HepG2 (cell line): ENCODE data around the gene MTUS2. TPM values are rescaled to one million over a fixed set of nuclear protein-coding genes. Genes with fewer than 3 reads are reported as not detected.

Experiments
- ATAC-seq: fragments of 200-7000 bp; cut with Tn5 transposase; 3 replicates; pipeline ENCODE4 v1.9.1; 2020; ENCODE audit warnings: mild to moderate bottlenecking, moderate library complexity
- BruUV-seq: library from RNA; stranded (reverse); fragments of 400-500 nt; replicated peaks from 2 replicates; lab custom pipeline; 2021; lab: Mats Ljungman, UMichigan
- CTCF ChIA-PET: fragments of 300-600 bp; formaldehyde crosslinking; extraction: SDS; loops from one replicate; lab custom pipeline; 2021; ENCODE audit warnings: low total read pairs, inconsistent platforms, low intra/inter-chr PET ratio; lab: Yijun Ruan, JAX
- POLR2A ChIA-PET: fragments of 350-600 bp; sonication (Branson Sonifier 250); formaldehyde crosslinking; loops from one replicate; lab custom pipeline; 2020; ENCODE audit warnings: antibody characterized with exemption, inconsistent platforms; lab: Yijun Ruan, JAX
- DNase-seq: peaks from one replicate; pipeline ENCODE4 v3.0.0-alpha.2; 2015; ENCODE audit warnings: low spot score
- FAIRE-seq: peaks from 3 replicates; lab custom pipeline; 2011; peaks lifted over from hg19 to GRCh38; lab: Jason Lieb, UNC
- H2AFZ ChIP-seq: one replicate; pipeline ENCODE4 v1.6.1; 2011; ENCODE audit warnings: low read length, inconsistent platforms
- H3K27ac ChIP-seq: fragments of 300-600 bp; 3 replicates; pipeline ENCODE4 v1.8.0; 2011; ENCODE audit warnings: mixed run types, mild to moderate bottlenecking, mixed read lengths, low read length, inconsistent platforms; ENCODE audit not compliant: insufficient read depth; ENCODE audit errors: extremely low read length
- H3K27me3 ChIP-seq, 2 experiments: fragments of 200-600 bp in 1 of 2; 2 replicates in 1 of 2; 3 replicates in 1 of 2; pipeline versions ENCODE4 v1.6.0 to v1.8.0; 2011; ENCODE audit warnings: low read length in 2 of 2, mild to moderate bottlenecking in 2 of 2, moderate library complexity in 2 of 2, inconsistent platforms in 1 of 2; ENCODE audit not compliant: insufficient read depth in 2 of 2, control insufficient read depth in 1 of 2
- H3K36me3 ChIP-seq, 2 experiments: fragments of 200-600 bp in 1 of 2; replicated peaks in 1 of 2; 2 replicates in 1 of 2; 3 replicates in 1 of 2; pipeline versions ENCODE4 v1.5.1 to v1.8.0; 2011; ENCODE audit warnings: low read length in 2 of 2, inconsistent platforms in 1 of 2; ENCODE audit not compliant: insufficient read depth in 2 of 2, control insufficient read depth in 1 of 2
- H3K4me1 ChIP-seq: 2 replicates; pipeline ENCODE4 v1.5.1; 2012; ENCODE audit warnings: low read length, inconsistent platforms; ENCODE audit not compliant: insufficient read depth
- H3K4me2 ChIP-seq: 2 replicates; pipeline ENCODE4 v1.6.0; 2011; ENCODE audit warnings: low read depth, low read length, inconsistent platforms
- H3K4me3 ChIP-seq, 3 experiments: fragments of 200-600 bp in 1 of 3; sonication (generic), shearing (Covaris generic) in 1 of 3; replicated peaks in 1 of 3; 2 replicates each; pipeline ENCODE4 v1.5.1; 2011 to 2016; ENCODE audit warnings: low read length in 3 of 3, inconsistent platforms in 2 of 3, low read depth in 2 of 3, mild to moderate bottlenecking in 2 of 3, control low read depth in 1 of 3, mixed read lengths in 1 of 3; ENCODE audit not compliant: insufficient read depth in 1 of 3
- H3K79me2 ChIP-seq: one replicate; pipeline ENCODE4 v1.6.1; 2011; ENCODE audit warnings: low read length, inconsistent platforms; ENCODE audit not compliant: insufficient read depth
- H3K9ac ChIP-seq: 2 replicates; pipeline ENCODE4 v1.6.0; 2011; ENCODE audit warnings: mild to moderate bottlenecking, low read depth, low read length, inconsistent platforms; ENCODE audit not compliant: insufficient read depth
- H3K9me3 ChIP-seq: 2 replicates; pipeline ENCODE4 v1.5.1; 2012; ENCODE audit warnings: mild to moderate bottlenecking, low read length
- H4K20me1 ChIP-seq: 2 replicates; pipeline ENCODE4 v1.6.0; 2011; ENCODE audit warnings: inconsistent platforms, mild to moderate bottlenecking, low read length, moderate library complexity; ENCODE audit not compliant: insufficient read depth
- AKAP8 ChIP-seq: sonication (generic); formaldehyde crosslinking; IDR thresholded peaks from 2 replicates; pipeline ENCODE4 v1.5.1; 2020; ENCODE audit warnings: mild to moderate bottlenecking, missing genetic modification reagents
- ATM ChIP-seq: fragments of 450-650 bp; IDR thresholded peaks from 2 replicates; pipeline ENCODE4 v1.7.1; 2017; ENCODE audit warnings: mild to moderate bottlenecking, borderline replicate concordance
- CTCF ChIP-seq: sonication (generic); formaldehyde crosslinking; IDR thresholded peaks from 2 replicates; pipeline ENCODE4 v1.5.0; 2020; ENCODE audit warnings: mild to moderate bottlenecking, missing genetic modification reagents, moderate library complexity
- HOXA5 ChIP-seq: sonication (generic); formaldehyde crosslinking; IDR thresholded peaks from 2 replicates; pipeline ENCODE4 v1.4.0; 2020; ENCODE audit warnings: missing genetic modification reagents
- MYNN ChIP-seq: sonication (generic); formaldehyde crosslinking; IDR thresholded peaks from 2 replicates; pipeline ENCODE4 v1.4.0; 2020; ENCODE audit warnings: mild to moderate bottlenecking, low read depth, missing genetic modification reagents
- SNAI1 ChIP-seq: sonication (generic); formaldehyde crosslinking; IDR thresholded peaks from 2 replicates; pipeline ENCODE4 v1.5.0; 2020; ENCODE audit warnings: mild to moderate bottlenecking, missing genetic modification reagents, borderline replicate concordance
- STAT6 ChIP-seq: sonication (generic); formaldehyde crosslinking; IDR thresholded peaks from 2 replicates; pipeline ENCODE4 v1.4.0; 2020; ENCODE audit warnings: missing genetic modification reagents, mild to moderate bottlenecking, borderline replicate concordance
- ZFP82 ChIP-seq: sonication (generic); formaldehyde crosslinking; IDR thresholded peaks from 2 replicates; pipeline ENCODE4 v1.5.1; 2020; ENCODE audit warnings: mild to moderate bottlenecking, missing genetic modification reagents, borderline replicate concordance
- ZNF34 ChIP-seq: sonication (generic); formaldehyde crosslinking; IDR thresholded peaks from 2 replicates; pipeline ENCODE4 v1.4.0; 2020; ENCODE audit warnings: mild to moderate bottlenecking, missing genetic modification reagents, borderline replicate concordance
- ZNF562 ChIP-seq: sonication (generic); formaldehyde crosslinking; IDR thresholded peaks from 2 replicates; pipeline ENCODE4 v1.8.0; 2022; ENCODE audit warnings: missing genetic modification reagents, borderline replicate concordance
- ZNF775 ChIP-seq: sonication (generic); formaldehyde crosslinking; IDR thresholded peaks from 2 replicates; pipeline ENCODE4 v1.4.0; 2020; ENCODE audit warnings: missing genetic modification reagents, mild to moderate bottlenecking, moderate library complexity, borderline replicate concordance
- ZNF782 ChIP-seq: sonication (generic); formaldehyde crosslinking; IDR thresholded peaks from 2 replicates; pipeline ENCODE4 v1.4.0; 2020; ENCODE audit warnings: missing genetic modification reagents, mild to moderate bottlenecking, borderline replicate concordance
- WGBS: methylation state at CpG from one replicate; pipeline ENCODE4 v1.1.6; 2017; ENCODE audit warnings: low lambda C conversion rate; 5-methylcytosine and 5-hydroxymethylcytosine counted together
- in situ Hi-C: cut with HindIII; loops from 2 replicates; pipeline ENCODE4 v1.10.0; 2017; ENCODE audit warnings: low pct_unique_long_range_greater_than_20kb; ENCODE audit not compliant: extremely low pct_ligation_motif_present
- intact Hi-C: fragments of 100-400 bp; cut with micrococcal nuclease; formaldehyde crosslinking; loops from one replicate; pipeline ENCODE4 v1.10.0; 2022; ENCODE audit not compliant: unreplicated experiment
- polyA plus RNA-seq, 8 experiments: library from polyadenylated mRNA; depleted of rRNA in 3 of 8; stranded (reverse) in 7 of 8; unstranded in 1 of 8; fragments of >200 nt; fragmentation: Illumina TruSeq in 4 of 8; extraction: Trizol in 4 of 8; gene quantifications; 2 replicates each; pipeline versions ENCODE4 v1.2.1 to v1.2.3, GENCODE V29; 2011 to 2016; ENCODE audit warnings: low read depth in 4 of 8, missing spikeins in 1 of 8, mixed read lengths in 1 of 8; ENCODE audit not compliant: insufficient read depth in 1 of 8
- total RNA-seq, 5 experiments: library from RNA; depleted of rRNA; stranded (reverse); fragments of >200 nt; fragmentation: Illumina TruSeq; extraction: Trizol; gene quantifications; 2 replicates each; pipeline ENCODE4 v1.2.3, GENCODE V29; 2016; ENCODE audit warnings: low read depth in 1 of 5
- TF ChIP-seq, protein P1 (sequence below): fragments of 450-650 bp; IDR thresholded peaks from 2 replicates; pipeline ENCODE4 v1.6.1; 2017
- TF ChIP-seq, protein P2 (sequence below), 2 experiments: sonication (generic) in 1 of 2; formaldehyde crosslinking in 1 of 2; IDR thresholded peaks; 2 replicates each; pipeline versions ENCODE4 v1.4.0 to v1.6.1; 2018 to 2020; ENCODE audit warnings: missing genetic modification reagents in 2 of 2, borderline replicate concordance in 1 of 2, low read depth in 1 of 2, mild to moderate bottlenecking in 1 of 2, missing biosample characterization in 1 of 2

The MTUS2 gene
- total and polyA plus RNA-seq, 2 of the 13 experiments (the other 11 are each of a cell fraction or from before 2014, with no cell fraction given), result not detected

DNA sequence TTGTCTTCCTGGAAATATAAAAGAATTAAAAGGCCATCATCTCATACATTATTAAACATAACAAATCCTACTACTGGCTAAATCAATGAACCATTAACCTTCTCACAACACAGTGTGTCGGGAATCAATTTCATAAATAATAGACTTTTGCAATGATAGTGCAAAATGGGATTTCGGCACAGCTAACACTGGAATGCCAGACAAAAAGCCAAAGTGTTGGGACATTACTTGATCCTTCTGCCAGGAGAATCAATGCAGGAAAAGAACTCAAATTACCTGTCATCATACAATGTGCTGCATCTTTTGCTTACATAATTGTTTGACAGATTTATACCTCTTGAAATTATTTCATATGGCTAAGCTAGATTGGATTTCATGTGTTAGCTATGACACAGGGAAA is 334.3 kb downstream of the MTUS2 start:
- Histone ChIP-seq H4K20me1 (no peaks in the 10 kb centered on the region), H3K79me2 (no peaks in the 10 kb centered on the region), H3K4me3 (no peak overlapping the region), H3K9me3 (peaks cover 80% of the 10 kb centered on the region), H3K36me3 (no peaks in the 10 kb centered on the region), H3K27me3 (no peaks in the 10 kb centered on the region), H3K4me2 (no peak overlapping the region), H3K4me1 (no peaks in the 10 kb centered on the region), H2AFZ (no peak overlapping the region), H3K27ac (no peak overlapping the region), H3K9ac (no peak overlapping the region)
- intact Hi-C loops, result no loop called here
- CTCF ChIA-PET, result no interaction called here
- DNase-seq (no peak), ATAC-seq (no peak), FAIRE-seq (no peak)
- 7% methylated on average over 2 of the region's 2 CpGs for WGBS
- in situ Hi-C loops, result no loop called here
- no TSS peak for BruUV-seq
- POLR2A ChIA-PET, result no interaction called here
- TF ChIP-seq AKAP8 (no peak), HOXA5 (no peak), SNAI1 (CRISPR knock-in tag) (no peak), ZNF34 (CRISPR knock-in tag) (no peak), ZFP82 (CRISPR knock-in tag) (no peak), ZNF562 (CRISPR knock-in tag) (no peak), ZNF782 (CRISPR knock-in tag) (no peak), ZNF775 (CRISPR knock-in tag) (no peak), ATM (no peak), MYNN (CRISPR knock-in tag) (no peak), CTCF (no peak), STAT6 (CRISPR knock-in tag) (no peak)
- TF ChIP-seq, protein P1, sequence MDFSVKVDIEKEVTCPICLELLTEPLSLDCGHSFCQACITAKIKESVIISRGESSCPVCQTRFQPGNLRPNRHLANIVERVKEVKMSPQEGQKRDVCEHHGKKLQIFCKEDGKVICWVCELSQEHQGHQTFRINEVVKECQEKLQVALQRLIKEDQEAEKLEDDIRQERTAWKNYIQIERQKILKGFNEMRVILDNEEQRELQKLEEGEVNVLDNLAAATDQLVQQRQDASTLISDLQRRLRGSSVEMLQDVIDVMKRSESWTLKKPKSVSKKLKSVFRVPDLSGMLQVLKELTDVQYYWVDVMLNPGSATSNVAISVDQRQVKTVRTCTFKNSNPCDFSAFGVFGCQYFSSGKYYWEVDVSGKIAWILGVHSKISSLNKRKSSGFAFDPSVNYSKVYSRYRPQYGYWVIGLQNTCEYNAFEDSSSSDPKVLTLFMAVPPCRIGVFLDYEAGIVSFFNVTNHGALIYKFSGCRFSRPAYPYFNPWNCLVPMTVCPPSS, result no peak
- TF ChIP-seq, protein P2, sequence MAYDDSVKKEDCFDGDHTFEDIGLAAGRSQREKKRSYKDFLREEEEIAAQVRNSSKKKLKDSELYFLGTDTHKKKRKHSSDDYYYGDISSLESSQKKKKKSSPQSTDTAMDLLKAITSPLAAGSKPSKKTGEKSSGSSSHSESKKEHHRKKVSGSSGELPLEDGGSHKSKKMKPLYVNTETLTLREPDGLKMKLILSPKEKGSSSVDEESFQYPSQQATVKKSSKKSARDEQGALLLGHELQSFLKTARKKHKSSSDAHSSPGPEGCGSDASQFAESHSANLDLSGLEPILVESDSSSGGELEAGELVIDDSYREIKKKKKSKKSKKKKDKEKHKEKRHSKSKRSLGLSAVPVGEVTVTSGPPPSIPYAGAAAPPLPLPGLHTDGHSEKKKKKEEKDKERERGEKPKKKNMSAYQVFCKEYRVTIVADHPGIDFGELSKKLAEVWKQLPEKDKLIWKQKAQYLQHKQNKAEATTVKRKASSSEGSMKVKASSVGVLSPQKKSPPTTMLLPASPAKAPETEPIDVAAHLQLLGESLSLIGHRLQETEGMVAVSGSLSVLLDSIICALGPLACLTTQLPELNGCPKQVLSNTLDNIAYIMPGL (CRISPR knock-in tag; IDR thresholded peaks at IDR 0.05; ENCODE audit: borderline replicate concordance in 1 of 2, low read depth in 1 of 2), result no peak
